IMR-90 (cell line): ENCODE results near the gene KAT14. TPM values are rescaled to one million over a fixed set of nuclear protein-coding genes. Genes with fewer than 3 reads are reported as not detected.

ENCODE experiments used
- ATAC-seq: fragments of 200-7000 bp; cut with Tn5 transposase; 2 replicates; pipeline ENCODE4 v1.9.1; 2020; ENCODE audit warnings: low read depth, mild to moderate bottlenecking, moderate library complexity
- BruUV-seq: library from RNA; stranded (reverse); fragments of 400-500 nt; replicated peaks from 2 replicates; lab custom pipeline; 2021; lab: Mats Ljungman, UMichigan
- CTCF ChIA-PET: fragments of 300-600 bp; formaldehyde crosslinking; extraction: SDS; loops from one replicate; lab custom pipeline; 2021; ENCODE audit warnings: antibody characterized with exemption; lab: Yijun Ruan, JAX
- POLR2A ChIA-PET: fragments of 300-600 bp; sonication (Branson Sonifier 250); formaldehyde crosslinking; loops from one replicate; lab custom pipeline; 2022; ENCODE audit warnings: antibody characterized with exemption; ENCODE audit not compliant: unreplicated experiment; lab: Charles Lee
- DNase-seq: peaks from one replicate; pipeline ENCODE4 v3.0.0; 2013
- H2AFZ ChIP-seq: replicated peaks from 2 replicates; pipeline ENCODE3; 2013; ENCODE audit warnings: low read length, mild to moderate bottlenecking; ENCODE audit not compliant: poor library complexity
- H2AK5ac ChIP-seq: 2 replicates; pipeline ENCODE4 v1.6.1; 2013; ENCODE audit warnings: low read depth, low read length, inconsistent platforms
- H2AK9ac ChIP-seq: replicated peaks from 2 replicates; pipeline ENCODE3; 2013; ENCODE audit warnings: mild to moderate bottlenecking, low read depth, low read length, moderate library complexity; ENCODE audit not compliant: poor library complexity
- H2BK120ac ChIP-seq: 2 replicates; pipeline ENCODE4 v1.6.1; 2013; ENCODE audit warnings: low read depth, low read length, inconsistent platforms
- H2BK15ac ChIP-seq: 3 replicates; pipeline ENCODE4 v1.6.1; 2013; ENCODE audit warnings: low read depth, low read length, inconsistent platforms
- H2BK20ac ChIP-seq: 2 replicates; pipeline ENCODE4 v1.6.1; 2013; ENCODE audit warnings: low read depth, mild to moderate bottlenecking, inconsistent platforms, low read length, moderate library complexity
- H2BK5ac ChIP-seq: 2 replicates; pipeline ENCODE4 v1.6.1; 2013; ENCODE audit warnings: mild to moderate bottlenecking, low read depth, low read length, inconsistent platforms; ENCODE audit not compliant: poor library complexity, severe bottlenecking
- H3K14ac ChIP-seq: replicated peaks from 2 replicates; pipeline ENCODE4 v1.6.1; 2013; ENCODE audit warnings: low read depth, low read length, inconsistent platforms
- H3K18ac ChIP-seq: 2 replicates; pipeline ENCODE4 v1.6.1; 2013; ENCODE audit warnings: low read depth, low read length, control low read depth
- H3K23ac ChIP-seq: 2 replicates; pipeline ENCODE4 v1.6.1; 2013; ENCODE audit warnings: low read depth, low read length, inconsistent platforms
- H3K27ac ChIP-seq: 2 replicates; pipeline ENCODE4 v1.5.1; 2013; ENCODE audit warnings: mild to moderate bottlenecking, control low read depth, low read length; ENCODE audit not compliant: insufficient read depth
- H3K27me3 ChIP-seq: 2 replicates; pipeline ENCODE4 v1.6.1; 2013; ENCODE audit warnings: low read length; ENCODE audit not compliant: control insufficient read depth, insufficient read depth
- H3K36me3 ChIP-seq: 2 replicates; pipeline ENCODE4 v1.6.1; 2013; ENCODE audit warnings: low read length, mixed read lengths; ENCODE audit not compliant: control insufficient read depth, insufficient read depth
- H3K4ac ChIP-seq: 2 replicates; pipeline ENCODE4 v1.6.1; 2013; ENCODE audit warnings: low read depth, low read length, inconsistent platforms
- H3K4me1 ChIP-seq: 2 replicates; pipeline ENCODE4 v1.6.1; 2013; ENCODE audit warnings: low read length, mixed read lengths; ENCODE audit not compliant: control insufficient read depth, insufficient read depth
- H3K4me2 ChIP-seq: 2 replicates; pipeline ENCODE4 v1.6.1; 2013; ENCODE audit warnings: low read depth, mild to moderate bottlenecking, control low read depth, low read length, moderate library complexity
- H3K4me3 ChIP-seq: 2 replicates; pipeline ENCODE4 v1.5.1; 2013; ENCODE audit warnings: low read depth, mild to moderate bottlenecking, control low read depth, low read length, moderate library complexity; ENCODE audit not compliant: insufficient read depth
- H3K56ac ChIP-seq: 2 replicates; pipeline ENCODE4 v1.6.1; 2013; ENCODE audit warnings: low read length, inconsistent platforms; ENCODE audit not compliant: insufficient read depth; ENCODE audit errors: extremely low read depth
- H3K79me1 ChIP-seq, 2 experiments: 2 replicates each; pipeline ENCODE4 v1.6.1; 2013; ENCODE audit warnings: low read length in 2 of 2, inconsistent platforms in 1 of 2, low read depth in 1 of 2
- H3K9ac ChIP-seq: 2 replicates; pipeline ENCODE4 v1.6.1; 2013; ENCODE audit warnings: low read depth, low read length, control low read depth
- H3K9me1 ChIP-seq: 2 replicates; pipeline ENCODE4 v1.6.1; 2013; ENCODE audit warnings: low read length, inconsistent platforms; ENCODE audit not compliant: insufficient read depth
- H3K9me3 ChIP-seq: 2 replicates; pipeline ENCODE4 v1.6.1; 2013; ENCODE audit warnings: low read length; ENCODE audit not compliant: control insufficient read depth, insufficient read depth
- H4K20me1 ChIP-seq: 2 replicates; pipeline ENCODE4 v1.6.1; 2013; ENCODE audit warnings: low read length, inconsistent platforms; ENCODE audit not compliant: insufficient read depth
- H4K5ac ChIP-seq: 2 replicates; pipeline ENCODE4 v1.6.1; 2013; ENCODE audit warnings: mild to moderate bottlenecking, low read depth, low read length, control low read depth
- H4K8ac ChIP-seq, 2 experiments: 2 replicates each; pipeline ENCODE4 v1.6.1; 2013; ENCODE audit warnings: low read depth in 2 of 2, low read length in 2 of 2, control low read depth in 1 of 2, inconsistent platforms in 1 of 2
- H4K91ac ChIP-seq: 2 replicates; pipeline ENCODE4 v1.6.1; 2013; ENCODE audit warnings: low read depth, low read length, inconsistent platforms; ENCODE audit not compliant: insufficient read depth
- CHD1 ChIP-seq: IDR thresholded peaks from 2 replicates; pipeline ENCODE4 v1.6.1; 2012; ENCODE audit warnings: low read depth, low read length, improper control_type of control experiment
- CTCF ChIP-seq: conservative IDR thresholded peaks from 2 replicates; pipeline ENCODE4 v1.5.1; 2012; ENCODE audit warnings: mild to moderate bottlenecking, low read depth, low read length, improper control_type of control experiment
- ELK1 ChIP-seq: fragments of 150-350 bp; IDR thresholded peaks from 2 replicates; pipeline ENCODE4 v1.6.1; 2016; ENCODE audit warnings: low read depth, mild to moderate bottlenecking, low read length, moderate library complexity, borderline replicate concordance
- FOS ChIP-seq: fragments of 150-350 bp; IDR thresholded peaks from 2 replicates; pipeline ENCODE4 v1.6.1; 2016; ENCODE audit warnings: low read depth, low read length
- MAFK ChIP-seq: IDR thresholded peaks from 2 replicates; pipeline ENCODE4 v1.6.1; 2012; ENCODE audit warnings: low read depth, low read length, improper control_type of control experiment
- MXI1 ChIP-seq: IDR thresholded peaks from 2 replicates; pipeline ENCODE4 v1.6.1; 2012; ENCODE audit warnings: low read depth, mild to moderate bottlenecking, low read length, moderate library complexity, borderline replicate concordance
- NFE2L2 ChIP-seq: fragments of 150-350 bp; IDR thresholded peaks from 2 replicates; pipeline ENCODE4 v1.6.1; 2016; ENCODE audit warnings: low read depth, mild to moderate bottlenecking, low read length
- POLR2A ChIP-seq: IDR thresholded peaks from 2 replicates; pipeline ENCODE4 v1.6.1; 2012; ENCODE audit warnings: mild to moderate bottlenecking, low read depth, low read length
- USF2 ChIP-seq: fragments of 150-350 bp; IDR thresholded peaks from 2 replicates; pipeline ENCODE4 v1.6.1; 2017; ENCODE audit warnings: mild to moderate bottlenecking, antibody characterized with exemption, low read length, low read depth
- WGBS, 2 experiments: methylation state at CpG; one replicate each; pipeline versions ENCODE4 v1.1.5 to v1.1.7; 2013; ENCODE audit warnings: missing lambda C conversion rate in 2 of 2; ENCODE audit not compliant: insufficient read length in 1 of 2; ENCODE audit errors: extremely low coverage in 2 of 2; 5-methylcytosine and 5-hydroxymethylcytosine counted together
- dilution Hi-C: fragments of 300-500 bp; cut with HindIII; formaldehyde crosslinking; loops from one replicate; pipeline ENCODE4 v1.14.3; 2018; ENCODE audit warnings: low sequenced_read_pairs; ENCODE audit not compliant: unreplicated experiment
- in situ Hi-C: fragments of 300-500 bp; cut with MboI; formaldehyde crosslinking; loops from 3 replicates; pipeline ENCODE4 v1.14.3; 2019; ENCODE audit warnings: low sequenced_read_pairs, inconsistent platforms, mixed read lengths
- intact Hi-C: fragments of 100-400 bp; cut with micrococcal nuclease; formaldehyde crosslinking; loops from 2 replicates; pipeline ENCODE4 v1.10.0; 2022
- polyA plus RNA-seq, 3 experiments: library from polyadenylated mRNA; depleted of rRNA; stranded (reverse); fragments of >200 nt; gene quantifications; 2 replicates each; pipeline ENCODE4 v1.2.3, GENCODE V29; 2012; ENCODE audit warnings: low replicate concordance in 1 of 3
- total RNA-seq: library from RNA; depleted of rRNA; stranded (reverse); fragments of >200 nt; gene quantifications from 2 replicates; pipeline ENCODE4 v1.2.3, GENCODE V29; 2012

KAT14 gene
- total and polyA plus RNA-seq, 2 of the 4 experiments (the other 2 are of a cell fraction): 6.7 to 12.4 TPM

GRCh38 chr20:18090044-18090443, 47.6 kb upstream of the KAT14 start:
- ATAC-seq: no peak
- dilution Hi-C loops: no loop called here
- no peaks in the 10 kb centered on the region for H3K36me3 ChIP-seq
- no peak overlapping the region for H3K4me2 ChIP-seq
- no peak overlapping the region for H3K9ac ChIP-seq
- H4K91ac ChIP-seq: no peak overlapping the region
- DNase-seq: no peak
- intact Hi-C loops: no loop called here
- H3K27me3 ChIP-seq: peaks cover 6% of the 10 kb centered on the region
- no peak overlapping the region for H2BK120ac ChIP-seq
- H3K27ac ChIP-seq: no peak overlapping the region
- BruUV-seq: no TSS peak
- H3K18ac ChIP-seq: no peak overlapping the region
- no peak overlapping the region for H3K14ac ChIP-seq
- no peaks in the 10 kb centered on the region for H3K9me1 ChIP-seq
- no peak overlapping the region for H3K4me3 ChIP-seq
- H3K9me3 ChIP-seq: no peaks in the 10 kb centered on the region
- no peaks in the 10 kb centered on the region for H4K20me1 ChIP-seq
- H4K5ac ChIP-seq: no peak overlapping the region
- H2AFZ ChIP-seq: no peak overlapping the region
- no peak overlapping the region for H3K4ac ChIP-seq
- H2BK5ac ChIP-seq: no peak overlapping the region
- no peak overlapping the region for H2BK20ac ChIP-seq
- no peaks in the 10 kb centered on the region for H3K4me1 ChIP-seq
- no peak for TF ChIP-seq CHD1
- TF ChIP-seq USF2: no peak
- TF ChIP-seq ELK1: no peak
- TF ChIP-seq CTCF: no peak
- TF ChIP-seq POLR2A: no peak
- no peak for TF ChIP-seq FOS
- no peak for TF ChIP-seq NFE2L2
- no peak for TF ChIP-seq MAFK
- TF ChIP-seq MXI1: no peak
- no peak overlapping the region for H2AK5ac ChIP-seq
- in situ Hi-C loops: no loop called here
- H3K56ac ChIP-seq: no peak overlapping the region
- ChIA-PET POLR2A (no interaction called here), CTCF (no interaction called here)
- no peak overlapping the region for H4K8ac ChIP-seq
- H2BK15ac ChIP-seq: no peak overlapping the region
- H3K79me1 ChIP-seq: no peaks in the 10 kb centered on the region
- no peak overlapping the region for H2AK9ac ChIP-seq
- 10% methylated on average over 2 of the region's 3 CpGs; no CpG with 5 or more reads in 1 of the 2 experiments for WGBS, 2 experiments
- H3K23ac ChIP-seq: no peak overlapping the region
